ENCODE data around the gene ZEB1. TPM values are rescaled to one million over a fixed set of nuclear protein-coding genes. Genes with fewer than 3 reads are reported as not detected.

The ZEB1 gene
- polyA plus RNA-seq, 1 donor from 2014 or later, result 18.0 TPM

GRCh38 chr10:31483546-31483945 lies 164.5 kb downstream of the ZEB1 start:
- Histone ChIP-seq H3K9me2 (ENCODE audit: insufficient read depth, low read length) (no peaks in the 10 kb centered on the region), H3K27me3 (ENCODE audit: insufficient read depth, low read depth, low read length) (no peaks in the 10 kb centered on the region), H3K4me3 (ENCODE audit: low read length) (no peak overlapping the region), H4K20me1 (ENCODE audit: insufficient read depth) (no peaks in the 10 kb centered on the region), H3K79me2 (replicated peaks; ENCODE audit: insufficient read depth, low read length) (peaks cover 15% of the 10 kb centered on the region), H3K9ac (ENCODE audit: low read length) (no peak overlapping the region), H3K27ac (ENCODE audit: low read length) (no peak overlapping the region), H3K4me2 (ENCODE audit: low read length) (no peak overlapping the region), H3K36me3 (ENCODE audit: insufficient read depth, low read length) (no peaks in the 10 kb centered on the region), H3K9me3 (ENCODE audit: low read length) (no peaks in the 10 kb centered on the region), H2AFZ (ENCODE audit: low read depth, low read length) (no peak overlapping the region), H3F3A (ENCODE audit: insufficient read depth, low read length, poor library complexity, severe bottlenecking) (no peaks in the 10 kb centered on the region)
- TF ChIP-seq REST (IDR thresholded peaks at IDR 0.05; ENCODE audit: borderline replicate concordance) (no peak), EP300 (conservative IDR thresholded peaks at IDR 0.05; ENCODE audit: poor library complexity, severe bottlenecking) (no peak), POLR2AphosphoS5 (IDR thresholded peaks at IDR 0.05) (no peak), MXI1 (conservative IDR thresholded peaks at IDR 0.05; ENCODE audit: poor library complexity, severe bottlenecking) (no peak), SMC3 (conservative IDR thresholded peaks at IDR 0.05; ENCODE audit: poor library complexity) (no peak)

GRCh38 chr10:31484431-31485135 lies 165.6 kb downstream of the ZEB1 start:
- Histone ChIP-seq H3K4me3 (ENCODE audit: low read length) (no peak overlapping the region), H4K20me1 (ENCODE audit: insufficient read depth) (no peaks in the 10 kb centered on the region), H3K9me2 (ENCODE audit: insufficient read depth, low read length) (no peaks in the 10 kb centered on the region), H3K27ac (ENCODE audit: low read length) (no peak overlapping the region), H3K36me3 (ENCODE audit: insufficient read depth, low read length) (no peaks in the 10 kb centered on the region), H3F3A (ENCODE audit: insufficient read depth, low read length, poor library complexity, severe bottlenecking) (no peaks in the 10 kb centered on the region), H3K4me2 (ENCODE audit: low read length) (no peak overlapping the region), H3K9ac (ENCODE audit: low read length) (no peak overlapping the region), H3K79me2 (replicated peaks; ENCODE audit: insufficient read depth, low read length) (peaks cover 25% of the 10 kb centered on the region), H3K9me3 (ENCODE audit: low read length) (no peaks in the 10 kb centered on the region), H3K27me3 (ENCODE audit: insufficient read depth, low read depth, low read length) (no peaks in the 10 kb centered on the region), H2AFZ (ENCODE audit: low read depth, low read length) (no peak overlapping the region)
- TF ChIP-seq RAD21 (conservative IDR thresholded peaks at IDR 0.05), result no peak
- no peak for TF ChIP-seq TAF1 (IDR thresholded peaks at IDR 0.05; ENCODE audit: low read depth)
- no peak for TF ChIP-seq SMC3 (conservative IDR thresholded peaks at IDR 0.05; ENCODE audit: poor library complexity)
- TF ChIP-seq POLR2AphosphoS5 (IDR thresholded peaks at IDR 0.05), result no peak
- no peak for TF ChIP-seq CTCF (IDR thresholded peaks at IDR 0.05; ENCODE audit: poor library complexity, severe bottlenecking)
- no peak for TF ChIP-seq MXI1 (conservative IDR thresholded peaks at IDR 0.05; ENCODE audit: poor library complexity, severe bottlenecking)
- TF ChIP-seq EP300 (conservative IDR thresholded peaks at IDR 0.05; ENCODE audit: poor library complexity, severe bottlenecking), result no peak

All from neural cell (in vitro differentiated cells).